Ishikawa (cell line): ENCODE results near the gene AMIGO2.

Experiments used
- CEBPB ChIP-seq: IDR thresholded peaks from 2 replicates; pipeline ENCODE4 v1.6.1; 2012
- CREB1 ChIP-seq: IDR thresholded peaks from 2 replicates; pipeline ENCODE4 v1.6.1; 2012; ENCODE audit warnings: low read depth
- NFIC ChIP-seq: IDR thresholded peaks from 2 replicates; pipeline ENCODE4 v1.6.1; 2012
- RAD21 ChIP-seq: IDR thresholded peaks from 2 replicates; pipeline ENCODE4 v1.6.1; 2012; ENCODE audit warnings: low read depth
- TAF1 ChIP-seq: IDR thresholded peaks from 2 replicates; pipeline ENCODE4 v1.6.1; 2012; ENCODE audit warnings: low read depth, mild to moderate bottlenecking
- TF ChIP-seq, protein P1 (sequence below): IDR thresholded peaks from 2 replicates; pipeline ENCODE4 v1.6.1; 2012; ENCODE audit warnings: low read depth, mild to moderate bottlenecking
- TF ChIP-seq, protein P2 (sequence below): IDR thresholded peaks from 2 replicates; pipeline ENCODE4 v1.6.1; 2012

DNA sequence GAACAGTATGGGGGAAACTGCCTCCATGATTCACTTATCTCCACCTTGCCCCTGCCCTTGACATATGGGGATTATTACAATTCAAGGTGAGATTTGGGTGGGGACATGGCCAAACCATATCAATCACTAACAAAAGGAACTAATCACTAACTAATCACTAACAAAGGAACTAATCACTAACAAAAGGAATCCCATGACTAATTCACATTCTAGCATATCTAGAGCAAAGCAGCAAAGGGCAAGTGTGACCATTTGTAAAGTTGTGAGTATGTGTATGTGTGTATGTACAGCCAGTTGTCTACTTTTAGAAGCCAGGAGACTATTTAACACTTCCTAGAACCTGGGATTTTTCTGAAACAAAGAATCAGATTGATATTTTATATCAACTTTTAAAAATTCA, 31.2 kb downstream of the AMIGO2 start:
- TF ChIP-seq, protein P1, sequence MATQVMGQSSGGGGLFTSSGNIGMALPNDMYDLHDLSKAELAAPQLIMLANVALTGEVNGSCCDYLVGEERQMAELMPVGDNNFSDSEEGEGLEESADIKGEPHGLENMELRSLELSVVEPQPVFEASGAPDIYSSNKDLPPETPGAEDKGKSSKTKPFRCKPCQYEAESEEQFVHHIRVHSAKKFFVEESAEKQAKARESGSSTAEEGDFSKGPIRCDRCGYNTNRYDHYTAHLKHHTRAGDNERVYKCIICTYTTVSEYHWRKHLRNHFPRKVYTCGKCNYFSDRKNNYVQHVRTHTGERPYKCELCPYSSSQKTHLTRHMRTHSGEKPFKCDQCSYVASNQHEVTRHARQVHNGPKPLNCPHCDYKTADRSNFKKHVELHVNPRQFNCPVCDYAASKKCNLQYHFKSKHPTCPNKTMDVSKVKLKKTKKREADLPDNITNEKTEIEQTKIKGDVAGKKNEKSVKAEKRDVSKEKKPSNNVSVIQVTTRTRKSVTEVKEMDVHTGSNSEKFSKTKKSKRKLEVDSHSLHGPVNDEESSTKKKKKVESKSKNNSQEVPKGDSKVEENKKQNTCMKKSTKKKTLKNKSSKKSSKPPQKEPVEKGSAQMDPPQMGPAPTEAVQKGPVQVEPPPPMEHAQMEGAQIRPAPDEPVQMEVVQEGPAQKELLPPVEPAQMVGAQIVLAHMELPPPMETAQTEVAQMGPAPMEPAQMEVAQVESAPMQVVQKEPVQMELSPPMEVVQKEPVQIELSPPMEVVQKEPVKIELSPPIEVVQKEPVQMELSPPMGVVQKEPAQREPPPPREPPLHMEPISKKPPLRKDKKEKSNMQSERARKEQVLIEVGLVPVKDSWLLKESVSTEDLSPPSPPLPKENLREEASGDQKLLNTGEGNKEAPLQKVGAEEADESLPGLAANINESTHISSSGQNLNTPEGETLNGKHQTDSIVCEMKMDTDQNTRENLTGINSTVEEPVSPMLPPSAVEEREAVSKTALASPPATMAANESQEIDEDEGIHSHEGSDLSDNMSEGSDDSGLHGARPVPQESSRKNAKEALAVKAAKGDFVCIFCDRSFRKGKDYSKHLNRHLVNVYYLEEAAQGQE: no peak
- TF ChIP-seq, protein P2, sequence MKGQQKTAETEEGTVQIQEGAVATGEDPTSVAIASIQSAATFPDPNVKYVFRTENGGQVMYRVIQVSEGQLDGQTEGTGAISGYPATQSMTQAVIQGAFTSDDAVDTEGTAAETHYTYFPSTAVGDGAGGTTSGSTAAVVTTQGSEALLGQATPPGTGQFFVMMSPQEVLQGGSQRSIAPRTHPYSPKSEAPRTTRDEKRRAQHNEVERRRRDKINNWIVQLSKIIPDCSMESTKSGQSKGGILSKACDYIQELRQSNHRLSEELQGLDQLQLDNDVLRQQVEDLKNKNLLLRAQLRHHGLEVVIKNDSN: no peak
- TF ChIP-seq NFIC (no peak), TAF1 (no peak), CEBPB (no peak), RAD21 (no peak), CREB1 (no peak)
